Osteoblast (primary cell): Measurements from ENCODE around the gene MEAF6. TPM values are rescaled to one million over a fixed set of nuclear protein-coding genes. Genes with fewer than 3 reads are reported as not detected.

Experiments used
- DNase-seq: peaks from one replicate; pipeline ENCODE4 v3.0.0; 2011; ENCODE audit warnings: low spot score, mixed read lengths; ENCODE audit not compliant: insufficient read length; ENCODE audit errors: missing footprints
- H2AFZ ChIP-seq: 2 replicates; pipeline ENCODE4 v1.6.0; 2011; ENCODE audit warnings: mild to moderate bottlenecking, low read length
- H3K27ac ChIP-seq: 2 replicates; pipeline ENCODE4 v1.5.1; 2011; ENCODE audit warnings: mild to moderate bottlenecking, low read depth, low read length, moderate library complexity
- H3K27me3 ChIP-seq: 2 replicates; pipeline ENCODE4 v1.6.0; 2012; ENCODE audit warnings: mild to moderate bottlenecking, control low read depth, inconsistent platforms, low read length, moderate library complexity; ENCODE audit not compliant: insufficient read depth
- H3K36me3 ChIP-seq: 2 replicates; pipeline ENCODE4 v1.5.1; 2011; ENCODE audit warnings: mild to moderate bottlenecking, low read length, control low read depth, moderate library complexity; ENCODE audit not compliant: insufficient read depth
- H3K4me1 ChIP-seq: 2 replicates; pipeline ENCODE4 v1.5.1; 2011; ENCODE audit warnings: mild to moderate bottlenecking, low read length, control low read depth, moderate library complexity; ENCODE audit not compliant: insufficient read depth
- H3K4me2 ChIP-seq: 2 replicates; pipeline ENCODE4 v1.6.0; 2011; ENCODE audit warnings: mild to moderate bottlenecking, low read length; ENCODE audit not compliant: insufficient read depth
- H3K4me3 ChIP-seq: fragments of 200-600 bp; sonication (generic); 3 replicates; pipeline ENCODE4 v1.5.1; 2012; ENCODE audit warnings: mild to moderate bottlenecking, low read length, inconsistent platforms; ENCODE audit not compliant: insufficient read depth
- H3K79me2 ChIP-seq: 2 replicates; pipeline ENCODE4 v1.6.0; 2012; ENCODE audit warnings: mild to moderate bottlenecking, low read length, control low read depth, inconsistent platforms; ENCODE audit not compliant: insufficient read depth
- H3K9me3 ChIP-seq: 2 replicates; pipeline ENCODE4 v1.5.1; 2011; ENCODE audit warnings: low read depth, low read length, control low read depth
- H4K20me1 ChIP-seq: 2 replicates; pipeline ENCODE4 v1.6.0; 2012; ENCODE audit warnings: mild to moderate bottlenecking, low read length, control low read depth; ENCODE audit not compliant: insufficient read depth
- total RNA-seq: library from RNA; depleted of rRNA; stranded (reverse); fragments of >200 nt; gene quantifications from 2 replicates; pipeline ENCODE4 v1.2.3, GENCODE V29; 2012
- TF ChIP-seq, protein P1 (sequence below): IDR thresholded peaks from 2 replicates; pipeline ENCODE4 v1.5.1; 2011; ENCODE audit warnings: mild to moderate bottlenecking, low read depth, low read length, moderate library complexity; ENCODE audit errors: extremely low read depth

MEAF6 gene
- total RNA-seq, 1 donor: 64.1 TPM

DNA sequence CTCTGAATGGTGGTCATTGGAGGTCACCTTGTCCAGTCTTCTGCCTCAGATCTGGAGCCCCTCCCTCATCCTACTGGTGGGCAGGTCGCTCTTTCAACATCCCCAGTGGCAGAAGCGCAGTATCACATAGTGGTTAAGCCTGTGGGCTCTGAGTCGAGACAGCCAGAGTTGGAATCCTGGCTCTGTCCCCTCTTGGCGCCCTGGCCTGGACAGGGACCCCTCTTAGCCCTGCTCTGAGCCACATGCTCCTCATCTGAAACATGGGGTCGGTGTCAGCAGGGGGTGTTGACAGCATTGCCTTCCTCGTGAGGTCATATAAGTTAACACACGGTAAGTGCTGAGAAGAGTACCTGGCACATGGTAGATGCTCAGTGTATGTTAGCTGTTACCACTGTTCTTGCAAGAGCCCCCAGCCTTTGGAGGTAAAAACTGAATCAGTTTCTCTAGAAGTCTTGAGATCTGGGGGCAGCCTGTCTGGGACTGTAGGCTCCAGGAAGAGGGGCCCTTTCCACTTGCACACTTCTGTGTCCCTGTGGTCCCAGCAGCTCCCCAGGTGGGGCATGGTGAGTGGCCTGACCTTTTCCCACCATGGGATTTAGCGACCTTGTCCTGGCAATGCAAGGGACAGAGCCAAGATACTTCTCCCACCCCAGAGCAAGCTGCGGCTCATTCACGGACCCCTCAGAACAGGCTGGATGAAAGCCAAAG, 33.8 kb downstream of the MEAF6 start:
- Histone ChIP-seq H3K4me3 (no peak overlapping the region), H3K36me3 (peaks cover 73% of the 10 kb centered on the region), H3K27me3 (no peaks in the 10 kb centered on the region), H2AFZ (no peak overlapping the region), H3K79me2 (peaks cover 62% of the 10 kb centered on the region), H3K4me1 (peaks cover 57% of the 10 kb centered on the region), H4K20me1 (peaks cover 11% of the 10 kb centered on the region), H3K27ac (peak overlapping the region; percentile 92), H3K9me3 (no peaks in the 10 kb centered on the region), H3K4me2 (no peak overlapping the region)
- TF ChIP-seq, protein P1, sequence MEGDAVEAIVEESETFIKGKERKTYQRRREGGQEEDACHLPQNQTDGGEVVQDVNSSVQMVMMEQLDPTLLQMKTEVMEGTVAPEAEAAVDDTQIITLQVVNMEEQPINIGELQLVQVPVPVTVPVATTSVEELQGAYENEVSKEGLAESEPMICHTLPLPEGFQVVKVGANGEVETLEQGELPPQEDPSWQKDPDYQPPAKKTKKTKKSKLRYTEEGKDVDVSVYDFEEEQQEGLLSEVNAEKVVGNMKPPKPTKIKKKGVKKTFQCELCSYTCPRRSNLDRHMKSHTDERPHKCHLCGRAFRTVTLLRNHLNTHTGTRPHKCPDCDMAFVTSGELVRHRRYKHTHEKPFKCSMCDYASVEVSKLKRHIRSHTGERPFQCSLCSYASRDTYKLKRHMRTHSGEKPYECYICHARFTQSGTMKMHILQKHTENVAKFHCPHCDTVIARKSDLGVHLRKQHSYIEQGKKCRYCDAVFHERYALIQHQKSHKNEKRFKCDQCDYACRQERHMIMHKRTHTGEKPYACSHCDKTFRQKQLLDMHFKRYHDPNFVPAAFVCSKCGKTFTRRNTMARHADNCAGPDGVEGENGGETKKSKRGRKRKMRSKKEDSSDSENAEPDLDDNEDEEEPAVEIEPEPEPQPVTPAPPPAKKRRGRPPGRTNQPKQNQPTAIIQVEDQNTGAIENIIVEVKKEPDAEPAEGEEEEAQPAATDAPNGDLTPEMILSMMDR: no peak
- DNase-seq: peak; percentile 66

DNA sequence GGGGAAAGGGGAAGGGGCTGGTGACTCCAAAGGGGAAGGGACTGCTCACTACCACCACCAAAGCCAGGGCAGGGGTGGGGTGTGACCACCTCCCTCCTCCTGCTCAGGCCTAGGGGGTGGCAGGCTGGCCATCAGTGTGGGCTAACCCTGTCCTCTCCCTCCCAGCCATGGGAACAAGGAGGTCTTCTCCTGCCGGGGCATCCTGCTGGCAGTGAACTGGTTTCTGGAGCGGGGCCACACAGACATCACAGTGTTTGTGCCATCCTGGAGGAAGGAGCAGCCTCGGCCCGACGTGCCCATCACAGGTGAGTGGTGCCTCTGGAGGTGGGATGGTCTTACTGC, 34.5 kb downstream of the MEAF6 start:
- Histone ChIP-seq H3K4me2 (peak overlapping the region; percentile 98), H3K4me3 (peak overlapping the region; percentile 58), H3K79me2 (peaks cover 68% of the 10 kb centered on the region), H4K20me1 (peaks cover 13% of the 10 kb centered on the region), H3K27me3 (no peaks in the 10 kb centered on the region), H2AFZ (no peak overlapping the region), H3K9me3 (no peaks in the 10 kb centered on the region), H3K27ac (peak overlapping the region; percentile 92), H3K4me1 (peaks cover 57% of the 10 kb centered on the region), H3K36me3 (peaks cover 75% of the 10 kb centered on the region)
- DNase-seq: peak; percentile 91
- TF ChIP-seq, protein P1: no peak

- Histone ChIP-seq H4K20me1 (peaks cover 13% of the 10 kb centered on the region), H3K27me3 (no peaks in the 10 kb centered on the region), H3K4me3 (peak overlapping the region; percentile 58), H3K79me2 (peaks cover 73% of the 10 kb centered on the region), H3K4me1 (peaks cover 55% of the 10 kb centered on the region), H3K36me3 (peaks cover 69% of the 10 kb centered on the region), H3K4me2 (peak overlapping the region; percentile 98), H2AFZ (no peak overlapping the region), H3K27ac (peak overlapping the region; percentile 92), H3K9me3 (no peaks in the 10 kb centered on the region)
- TF ChIP-seq, protein P1: no peak
- DNase-seq: peak; percentile 99
Observed at GRCh38 chr1:37479255-37480124, 35.1 kb downstream of the MEAF6 start.

DNA sequence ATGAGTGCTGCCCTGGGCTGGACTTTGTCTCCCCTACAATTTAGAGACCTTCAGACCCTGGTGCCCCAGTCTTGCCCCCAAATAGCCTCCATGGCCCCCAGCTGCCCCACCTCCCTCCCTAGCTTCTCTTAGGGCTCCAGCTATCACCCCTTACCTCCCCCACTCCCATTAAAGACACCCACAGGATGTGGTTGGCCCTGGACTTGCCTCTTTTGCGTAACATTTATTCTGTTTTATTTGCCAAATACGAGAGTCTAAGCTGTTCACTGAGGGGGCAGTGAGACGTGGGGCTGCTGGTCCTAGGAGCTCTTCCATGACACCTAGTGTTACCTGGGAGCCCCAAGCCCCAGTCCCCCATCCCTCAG, 35.7 kb downstream of the MEAF6 start:
- Histone ChIP-seq H3K36me3 (peaks cover 64% of the 10 kb centered on the region), H3K9me3 (no peaks in the 10 kb centered on the region), H4K20me1 (peaks cover 10% of the 10 kb centered on the region), H3K4me3 (peak overlapping the region; percentile 58), H3K27ac (peak overlapping the region; percentile 92), H3K79me2 (peaks cover 76% of the 10 kb centered on the region), H3K4me1 (peaks cover 55% of the 10 kb centered on the region), H2AFZ (no peak overlapping the region), H3K4me2 (peak overlapping the region; percentile 98), H3K27me3 (no peaks in the 10 kb centered on the region)
- DNase-seq: peak; percentile 69
- TF ChIP-seq, protein P1: no peak
